GM12878 (cell line): ENCODE data around the gene FOXA2. TPM values are rescaled to one million over a fixed set of nuclear protein-coding genes. Genes with fewer than 3 reads are reported as not detected.

Experiments
- ATAC-seq: fragments of 200-7000 bp; cut with Tn5 transposase; 3 replicates; pipeline ENCODE4 v1.9.1; 2020; ENCODE audit warnings: mild to moderate bottlenecking, moderate library complexity
- BruUV-seq: library from RNA; stranded (reverse); fragments of 400-500 nt; replicated peaks from 2 replicates; lab custom pipeline; 2021; lab: Mats Ljungman, UMichigan
- CTCF ChIA-PET: fragments of 300-600 bp; sonication (Branson Sonifier 250); formaldehyde crosslinking; extraction: SDS; loops from one replicate; lab custom pipeline; 2021; ENCODE audit warnings: inconsistent platforms; lab: Yijun Ruan, JAX
- POLR2A ChIA-PET: fragments of 350-600 bp; formaldehyde crosslinking; extraction: SDS; loops from one replicate; lab custom pipeline; 2021; ENCODE audit warnings: inconsistent platforms; lab: Charles Lee
- RAD21 ChIA-PET: fragments of 300-600 bp; sonication (Branson Sonifier 250); formaldehyde crosslinking; loops from one replicate; lab custom pipeline; 2023; ENCODE audit warnings: antibody characterized with exemption; ENCODE audit not compliant: unreplicated experiment; lab: Charles Lee
- SMC1A ChIA-PET: fragments of 300-600 bp; sonication (Branson Sonifier 250); formaldehyde crosslinking; loops from one replicate; lab custom pipeline; 2023; ENCODE audit not compliant: unreplicated experiment, uncharacterized antibody; lab: Charles Lee
- DNase-seq: peaks from one replicate; pipeline ENCODE4 v3.0.0-alpha.2; 2011; ENCODE audit warnings: low read depth, low spot score
- FAIRE-seq: peaks from 3 replicates; lab custom pipeline; 2011; peaks lifted over from hg19 to GRCh38; lab: Jason Lieb, UNC
- H2AFZ ChIP-seq: 2 replicates; pipeline ENCODE4 v1.6.0; 2011; ENCODE audit warnings: low read depth, low read length, control low read depth; ENCODE audit not compliant: control insufficient read depth
- H3K27ac ChIP-seq: 2 replicates; pipeline ENCODE4 v1.5.1; 2011; ENCODE audit warnings: control low read depth; ENCODE audit not compliant: control insufficient read depth, insufficient read depth
- H3K27me3 ChIP-seq, 2 experiments: replicated peaks in 1 of 2; 2 replicates each; pipeline versions ENCODE4 v1.6.0 to v1.6.1; 2011; ENCODE audit warnings: low read length in 1 of 2; ENCODE audit not compliant: control insufficient read depth in 2 of 2, insufficient read depth in 2 of 2
- H3K36me3 ChIP-seq, 2 experiments: 2 replicates each; pipeline ENCODE4 v1.5.1; 2011; ENCODE audit warnings: low read length in 1 of 2; ENCODE audit not compliant: control insufficient read depth in 2 of 2, insufficient read depth in 2 of 2
- H3K4me1 ChIP-seq: 2 replicates; pipeline ENCODE4 v1.6.1; 2011; ENCODE audit warnings: mild to moderate bottlenecking, low read length, moderate library complexity, mixed read lengths; ENCODE audit not compliant: control insufficient read depth, insufficient read depth
- H3K4me2 ChIP-seq: 2 replicates; pipeline ENCODE4 v1.6.0; 2011; ENCODE audit warnings: control low read depth; ENCODE audit not compliant: control insufficient read depth, insufficient read depth
- H3K4me3 ChIP-seq: fragments of 200-600 bp; sonication (generic); 2 replicates; pipeline ENCODE4 v1.5.1; 2016
- H3K79me2 ChIP-seq: 2 replicates; pipeline ENCODE4 v1.6.0; 2011; ENCODE audit warnings: low read length; ENCODE audit not compliant: control insufficient read depth, insufficient read depth
- H3K9ac ChIP-seq: 2 replicates; pipeline ENCODE4 v1.8.0; 2011; ENCODE audit warnings: low read length, control low read depth, mixed read lengths; ENCODE audit not compliant: control insufficient read depth, insufficient read depth
- H3K9me3 ChIP-seq: replicated peaks from 3 replicates; pipeline ENCODE4 v1.5.1; 2011; ENCODE audit warnings: mild to moderate bottlenecking, low read length; ENCODE audit not compliant: control insufficient read depth, insufficient read depth
- H4K20me1 ChIP-seq: 2 replicates; pipeline ENCODE4 v1.6.0; 2011; ENCODE audit not compliant: control insufficient read depth, insufficient read depth
- BHLHE40 ChIP-seq, 2 experiments: fragments of 450-650 bp in 1 of 2; IDR thresholded peaks; 2 replicates each; pipeline ENCODE4 v1.6.1; 2011 to 2017; ENCODE audit warnings: low read depth in 2 of 2, borderline replicate concordance in 1 of 2, improper control_type of control experiment in 1 of 2, low read length in 1 of 2, mild to moderate bottlenecking in 1 of 2
- CHD4 ChIP-seq: fragments of 200-600 bp; sonication (generic); IDR thresholded peaks from 2 replicates; pipeline ENCODE4 v1.6.1; 2016; ENCODE audit warnings: mild to moderate bottlenecking
- HDGF ChIP-seq: fragments of 450-650 bp; IDR thresholded peaks from 2 replicates; pipeline ENCODE4 v1.6.1; 2016; ENCODE audit warnings: antibody characterized with exemption
- IKZF1 ChIP-seq: fragments of 450-650 bp; conservative IDR thresholded peaks from 2 replicates; pipeline ENCODE4 v1.6.1; 2017; ENCODE audit warnings: antibody characterized with exemption, mild to moderate bottlenecking
- JUND ChIP-seq: IDR thresholded peaks from 2 replicates; pipeline ENCODE4 v1.6.1; 2012; ENCODE audit warnings: low read depth, mild to moderate bottlenecking, low read length, improper control_type of control experiment, moderate library complexity
- MEF2B ChIP-seq: fragments of 450-650 bp; IDR thresholded peaks from 2 replicates; pipeline ENCODE4 v1.6.1; 2018; ENCODE audit warnings: mild to moderate bottlenecking, moderate library complexity; ENCODE audit not compliant: partially characterized antibody, poor library complexity, severe bottlenecking
- NFIC ChIP-seq: IDR thresholded peaks from 2 replicates; pipeline ENCODE4 v1.6.1; 2012; ENCODE audit warnings: low read depth, mild to moderate bottlenecking, inconsistent platforms, low read length, moderate library complexity
- TCF3 ChIP-seq: IDR thresholded peaks from 2 replicates; pipeline ENCODE4 v1.6.1; 2012; ENCODE audit warnings: low read depth, mild to moderate bottlenecking, low read length, borderline replicate concordance; ENCODE audit not compliant: insufficient read depth
- WGBS: methylation state at CpG from one replicate; pipeline ENCODE4 v1.1.6; 2016; ENCODE audit warnings: low lambda C conversion rate; ENCODE audit not compliant: insufficient replicate concordance, insufficient coverage; ENCODE audit errors: missing lambda C conversion rate; 5-methylcytosine and 5-hydroxymethylcytosine counted together
- in situ Hi-C: fragments of 300-500 bp; cut with MboI; formaldehyde crosslinking; loops from 9 replicates; pipeline ENCODE4 v1.14.3; 2018; ENCODE audit warnings: mixed read lengths
- intact Hi-C: fragments of 100-400 bp; cut with micrococcal nuclease; formaldehyde crosslinking; loops from one replicate; pipeline ENCODE4 v1.14.2; 2022; ENCODE audit not compliant: unreplicated experiment
- polyA plus RNA-seq, 11 experiments: library from polyadenylated mRNA; depleted of rRNA in 4 of 11; unstranded in 6 of 11; stranded (reverse) in 5 of 11; fragments of >200 nt; fragmentation: Nextera tagmentation in 4 of 11; fragmentation: Illumina TruSeq in 1 of 11; extraction: Ambion mirVana in 4 of 11; extraction: Trizol in 1 of 11; gene quantifications; 1 replicate in 1 of 11; 2 replicates in 10 of 11; pipeline versions ENCODE4 v1.2.1 to v1.2.3, GENCODE V29; 2011 to 2016; ENCODE audit warnings: inconsistent platforms in 2 of 11, missing spikeins in 2 of 11, low read depth in 1 of 11
- total RNA-seq, 4 experiments: library from RNA; depleted of rRNA in 3 of 4; stranded (reverse); fragments of >200 nt in 3 of 4; fragmentation: Illumina TruSeq in 1 of 4; extraction: Trizol in 1 of 4; gene quantifications; 2 replicates each; pipeline versions ENCODE4 v1.2.1 to v1.2.3, GENCODE V29; 2013 to 2021
- TF ChIP-seq, protein P1 (sequence below): fragments of 450-650 bp; IDR thresholded peaks from 2 replicates; pipeline ENCODE4 v1.6.1; 2016; ENCODE audit warnings: mild to moderate bottlenecking
- TF ChIP-seq, protein P2 (sequence below): fragments of 150-350 bp; IDR thresholded peaks from 2 replicates; pipeline ENCODE4 v1.6.1; 2016; ENCODE audit warnings: low read depth, low read length
- TF ChIP-seq, protein P3 (sequence below): IDR thresholded peaks from 2 replicates; pipeline ENCODE4 v1.6.1; 2011; ENCODE audit warnings: low read depth, low read length, improper control_type of control experiment, borderline replicate concordance

Gene FOXA2
- total and polyA plus RNA-seq, 10 of the 15 experiments (the other 5 are each of a cell fraction or from before 2014, with no cell fraction given): not detected

- TF ChIP-seq IKZF1: no peak
- TF ChIP-seq TCF3: no peak
- TF ChIP-seq NFIC: 0 out of 2 replicates have a peak, but pooled peaks have one; percentile 36
- TF ChIP-seq, protein P1, sequence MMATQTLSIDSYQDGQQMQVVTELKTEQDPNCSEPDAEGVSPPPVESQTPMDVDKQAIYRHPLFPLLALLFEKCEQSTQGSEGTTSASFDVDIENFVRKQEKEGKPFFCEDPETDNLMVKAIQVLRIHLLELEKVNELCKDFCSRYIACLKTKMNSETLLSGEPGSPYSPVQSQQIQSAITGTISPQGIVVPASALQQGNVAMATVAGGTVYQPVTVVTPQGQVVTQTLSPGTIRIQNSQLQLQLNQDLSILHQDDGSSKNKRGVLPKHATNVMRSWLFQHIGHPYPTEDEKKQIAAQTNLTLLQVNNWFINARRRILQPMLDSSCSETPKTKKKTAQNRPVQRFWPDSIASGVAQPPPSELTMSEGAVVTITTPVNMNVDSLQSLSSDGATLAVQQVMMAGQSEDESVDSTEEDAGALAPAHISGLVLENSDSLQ: no peak
- TF ChIP-seq MEF2B: peak; percentile 18
- no peak for TF ChIP-seq HDGF
- no peak for TF ChIP-seq CHD4
- no peak for TF ChIP-seq BHLHE40 (IDR thresholded peaks at IDR 0.05; ENCODE audit: borderline replicate concordance in 1 of 2, low read depth in 2 of 2, low read length in 1 of 2)
- TF ChIP-seq, all 136 proteins: peak for 4
Measured at GRCh38 chr20:22575087-22575721, 9.2 kb downstream of the FOXA2 start (continued).

DNA sequence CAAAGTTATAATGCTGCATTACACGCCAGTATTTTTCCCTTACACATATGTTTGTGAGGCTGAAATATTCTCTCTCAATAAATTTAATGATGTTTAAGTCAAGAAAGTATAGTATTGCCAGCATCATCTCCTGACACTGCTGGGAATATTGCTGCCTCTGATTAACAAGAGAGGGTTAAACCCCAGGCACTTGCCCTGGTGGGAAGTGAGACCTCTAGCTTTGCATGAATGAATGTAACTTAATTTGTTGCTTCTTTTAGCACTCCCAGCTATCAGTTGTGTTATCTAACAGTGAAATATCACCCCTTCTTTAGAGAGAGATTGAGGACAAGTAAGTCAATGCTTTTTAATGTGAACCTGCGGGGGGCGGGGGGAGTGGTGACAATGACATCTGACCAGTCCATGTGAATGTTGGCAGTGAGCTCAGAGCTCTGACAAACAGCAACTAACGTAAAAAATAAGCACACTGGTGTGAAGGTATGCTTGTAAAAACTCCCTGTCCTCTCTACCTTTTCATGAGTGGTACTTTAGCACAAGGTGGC is 9.8 kb downstream of the FOXA2 start:
- no TSS peak for BruUV-seq
- CTCF ChIA-PET: interaction anchor here (0.6 to 1.4 kb wide), 6 partner anchors 12 to 241 kb away, joined by 3 to 5 read pairs (median 4); no protein-coding TSS in a partner anchor

More for the DNA sequence above, 9.8 kb downstream of the FOXA2 start:
- Histone ChIP-seq H4K20me1 (no peaks in the 10 kb centered on the region), H3K9me3 (peaks cover 3% of the 10 kb centered on the region; the same call in 1 of the 3 replicates), H3K4me1 (peaks cover 17% of the 10 kb centered on the region), H3K36me3 (no peaks in the 10 kb centered on the region), H3K79me2 (no peaks in the 10 kb centered on the region), H2AFZ (peak overlapping the region; percentile 24), H3K27ac (no peak overlapping the region), H3K4me2 (peak overlapping the region; percentile 38), H3K27me3 (peaks cover 0 to 8% of the 10 kb centered on the region in 2 experiments; a peak in 2 of 4 replicates), H3K9ac (no peak overlapping the region), H3K4me3 (no peak overlapping the region)
- RAD21 ChIA-PET: interaction anchor here (1.0 kb wide), 1 partner anchor 236 kb away, joined by 3 read pairs; no protein-coding TSS in a partner anchor
- ATAC-seq (peak; percentile 43; the same call in 2 of the 3 replicates), FAIRE-seq (no peak), DNase-seq (no peak)
- in situ Hi-C loops: no loop called here
- 61% methylated on average over 4 of the region's 4 CpGs for WGBS
- POLR2A ChIA-PET: no interaction called here
- TF ChIP-seq HDGF: no peak
- TF ChIP-seq, protein P2, sequence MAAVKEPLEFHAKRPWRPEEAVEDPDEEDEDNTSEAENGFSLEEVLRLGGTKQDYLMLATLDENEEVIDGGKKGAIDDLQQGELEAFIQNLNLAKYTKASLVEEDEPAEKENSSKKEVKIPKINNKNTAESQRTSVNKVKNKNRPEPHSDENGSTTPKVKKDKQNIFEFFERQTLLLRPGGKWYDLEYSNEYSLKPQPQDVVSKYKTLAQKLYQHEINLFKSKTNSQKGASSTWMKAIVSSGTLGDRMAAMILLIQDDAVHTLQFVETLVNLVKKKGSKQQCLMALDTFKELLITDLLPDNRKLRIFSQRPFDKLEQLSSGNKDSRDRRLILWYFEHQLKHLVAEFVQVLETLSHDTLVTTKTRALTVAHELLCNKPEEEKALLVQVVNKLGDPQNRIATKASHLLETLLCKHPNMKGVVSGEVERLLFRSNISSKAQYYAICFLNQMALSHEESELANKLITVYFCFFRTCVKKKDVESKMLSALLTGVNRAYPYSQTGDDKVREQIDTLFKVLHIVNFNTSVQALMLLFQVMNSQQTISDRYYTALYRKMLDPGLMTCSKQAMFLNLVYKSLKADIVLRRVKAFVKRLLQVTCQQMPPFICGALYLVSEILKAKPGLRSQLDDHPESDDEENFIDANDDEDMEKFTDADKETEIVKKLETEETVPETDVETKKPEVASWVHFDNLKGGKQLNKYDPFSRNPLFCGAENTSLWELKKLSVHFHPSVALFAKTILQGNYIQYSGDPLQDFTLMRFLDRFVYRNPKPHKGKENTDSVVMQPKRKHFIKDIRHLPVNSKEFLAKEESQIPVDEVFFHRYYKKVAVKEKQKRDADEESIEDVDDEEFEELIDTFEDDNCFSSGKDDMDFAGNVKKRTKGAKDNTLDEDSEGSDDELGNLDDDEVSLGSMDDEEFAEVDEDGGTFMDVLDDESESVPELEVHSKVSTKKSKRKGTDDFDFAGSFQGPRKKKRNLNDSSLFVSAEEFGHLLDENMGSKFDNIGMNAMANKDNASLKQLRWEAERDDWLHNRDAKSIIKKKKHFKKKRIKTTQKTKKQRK: no peak
- TF ChIP-seq, protein P3, sequence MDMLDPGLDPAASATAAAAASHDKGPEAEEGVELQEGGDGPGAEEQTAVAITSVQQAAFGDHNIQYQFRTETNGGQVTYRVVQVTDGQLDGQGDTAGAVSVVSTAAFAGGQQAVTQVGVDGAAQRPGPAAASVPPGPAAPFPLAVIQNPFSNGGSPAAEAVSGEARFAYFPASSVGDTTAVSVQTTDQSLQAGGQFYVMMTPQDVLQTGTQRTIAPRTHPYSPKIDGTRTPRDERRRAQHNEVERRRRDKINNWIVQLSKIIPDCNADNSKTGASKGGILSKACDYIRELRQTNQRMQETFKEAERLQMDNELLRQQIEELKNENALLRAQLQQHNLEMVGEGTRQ: no peak
- no peak for TF ChIP-seq JUND
- intact Hi-C loops: no loop called here
- SMC1A ChIA-PET: interaction anchor here (0.7 to 1.9 kb wide), 4 partner anchors 12 to 1545 kb away, joined by 3 to 7 read pairs (median 4); no protein-coding TSS in a partner anchor
